ENCODE results near the gene KRT86. TPM values are rescaled to one million over a fixed set of nuclear protein-coding genes. Genes with fewer than 3 reads are reported as not detected.
A peak's percentile ranks its signal among the peaks of the same experiment; 100 is the strongest.

Gene KRT86
- total RNA-seq, 4 donors from 2014 or later, result 1.7 TPM; not detected in 3

- ATAC-seq, result no peak
- no peak overlapping the region for H3K4me3 ChIP-seq
- no peak overlapping the region for H3K27ac ChIP-seq
- H3K9me3 ChIP-seq, result no peaks in the 10 kb centered on the region
- peaks cover 61% of the 10 kb centered on the region for H3K27me3 ChIP-seq
- 63 to 83% methylated on average over 3 to 8 of the region's 12 CpGs for WGBS, 2 donors (ENCODE audit: low coverage in 1 of 2)
- peaks cover 0 to 17% (median 7%) of the 10 kb centered on the region in 3 donors for H3K4me1 ChIP-seq
- TF ChIP-seq CTCF (IDR thresholded peaks at IDR 0.05), result no peak
- no peak for TF ChIP-seq POLR2A (IDR thresholded peaks at IDR 0.05)
- no peak for TF ChIP-seq EP300 (IDR thresholded peaks at IDR 0.05)
- TF ChIP-seq POLR2AphosphoS5 (IDR thresholded peaks at IDR 0.05), result no peak
- no peaks in the 10 kb centered on the region for H3K36me3 ChIP-seq
Observed at GRCh38 chr12:52232203-52232673, 42.2 kb upstream of the KRT86 start.

GRCh38 chr12:52232674-52233461 lies 41.6 kb upstream of the KRT86 start, which contains the start of gene KRT7:
TSS of gene KRT7 (plus strand) at chr12:52233243. CDS start at chr12:52233297, 54 bp downstream.
- Histone ChIP-seq H3K9me3 (no peaks in the 10 kb centered on the region), H3K4me3 (peak within 1 kb of the TSS in 1 of 2 donors; percentile 28), H3K27ac (no peak within 1 kb of the TSS), H3K36me3 (no peaks in the 10 kb centered on the region), H3K27me3 (peaks cover 61% of the 10 kb centered on the region), H3K4me1 (peaks cover 0 to 17% (median 7%) of the 10 kb centered on the region in 3 donors)
- no peak for TF ChIP-seq POLR2A (IDR thresholded peaks at IDR 0.05)
- no peak for TF ChIP-seq POLR2AphosphoS5 (IDR thresholded peaks at IDR 0.05)
- no peak for TF ChIP-seq EP300 (IDR thresholded peaks at IDR 0.05)
- no peak for TF ChIP-seq CTCF (IDR thresholded peaks at IDR 0.05)
- 5 to 40% methylated on average over 1 to 4 of the region's 58 CpGs for WGBS, 2 donors (ENCODE audit: low coverage in 1 of 2)
- no peak for ATAC-seq

- peaks cover 61% of the 10 kb centered on the region for H3K27me3 ChIP-seq
- no peak for TF ChIP-seq EP300 (IDR thresholded peaks at IDR 0.05)
- TF ChIP-seq CTCF (IDR thresholded peaks at IDR 0.05), result no peak
- TF ChIP-seq POLR2AphosphoS5 (IDR thresholded peaks at IDR 0.05), result no peak
- no peak for TF ChIP-seq POLR2A (IDR thresholded peaks at IDR 0.05)
- no peaks in the 10 kb centered on the region for H3K9me3 ChIP-seq
- ATAC-seq, result no peak
- peaks cover 0 to 17% (median 7%) of the 10 kb centered on the region in 3 donors for H3K4me1 ChIP-seq
- no CpG with 5 or more reads among the region's 40 CpGs for WGBS, 2 donors (ENCODE audit: low coverage in 1 of 2)
- H3K36me3 ChIP-seq, result no peaks in the 10 kb centered on the region
- peak overlapping the region in 1 of 2 donors; percentile 28 for H3K4me3 ChIP-seq
- no peak overlapping the region for H3K27ac ChIP-seq
Observed at GRCh38 chr12:52233462-52234207, 40.8 kb upstream of the KRT86 start.

- H3K4me3 ChIP-seq, result no peak overlapping the region
- no peaks in the 10 kb centered on the region for H3K36me3 ChIP-seq
- WGBS, 2 donors (ENCODE audit: low coverage in 1 of 2), result 82 to 86% methylated on average over 7 of the region's 10 CpGs
- H3K4me1 ChIP-seq, result peaks cover 0 to 17% (median 7%) of the 10 kb centered on the region in 3 donors
- no peak overlapping the region for H3K27ac ChIP-seq
- ATAC-seq, result no peak
- H3K9me3 ChIP-seq, result no peaks in the 10 kb centered on the region
- TF ChIP-seq EP300 (IDR thresholded peaks at IDR 0.05) (no peak), POLR2AphosphoS5 (IDR thresholded peaks at IDR 0.05) (no peak), POLR2A (IDR thresholded peaks at IDR 0.05) (no peak), CTCF (IDR thresholded peaks at IDR 0.05) (no peak)
- H3K27me3 ChIP-seq, result peaks cover 56% of the 10 kb centered on the region
Observed at GRCh38 chr12:52234223-52234810, 40.1 kb upstream of the KRT86 start.

All from gastroesophageal sphincter (tissue), 4 donors.